NCI-H345 treated with DMSO at 0.1 percent for 48 hours (cell line): ENCODE data around the gene KLHL29.
"Not testable (repeated sequence)": the region's sequence is repeated elsewhere in the genome, so short reads cannot be mapped to it uniquely, and the experiment has no call there.

Experiments used
- DNase-seq: peaks from one replicate; lab custom pipeline; 2025; ENCODE audit not compliant: unreplicated experiment; lab: John Stamatoyannopoulos, UW

The KLHL29 gene

GRCh38 chr2:23384551-23385343 lies at the start of gene KLHL29:
Gene KLHL29, plus strand, starts transcription at chr2:23385179. Its CDS starts 177,018 bp downstream, at chr2:23562197.
- peak; percentile 70 for DNase-seq

DNA sequence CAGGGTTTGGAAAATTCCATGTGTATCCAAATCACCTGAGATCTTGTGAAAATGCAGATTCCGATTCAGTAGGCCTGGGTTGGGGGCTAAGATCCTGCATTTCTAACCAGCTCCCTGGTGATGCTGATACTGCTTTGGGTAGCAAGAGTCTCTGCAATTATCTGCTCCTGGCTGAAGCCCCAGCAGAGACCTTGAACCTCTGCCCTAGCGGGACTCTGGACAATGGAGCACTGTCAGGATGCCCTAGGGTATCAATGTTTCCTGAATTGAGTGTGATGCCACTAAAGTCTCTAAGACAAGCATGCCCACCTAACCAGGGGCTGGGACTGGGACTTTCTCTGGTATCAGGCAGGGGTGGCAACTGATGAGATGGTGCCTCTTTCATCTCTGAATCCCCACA lies 49.4 kb upstream of the KLHL29 start:
- no peak for DNase-seq

DNA sequence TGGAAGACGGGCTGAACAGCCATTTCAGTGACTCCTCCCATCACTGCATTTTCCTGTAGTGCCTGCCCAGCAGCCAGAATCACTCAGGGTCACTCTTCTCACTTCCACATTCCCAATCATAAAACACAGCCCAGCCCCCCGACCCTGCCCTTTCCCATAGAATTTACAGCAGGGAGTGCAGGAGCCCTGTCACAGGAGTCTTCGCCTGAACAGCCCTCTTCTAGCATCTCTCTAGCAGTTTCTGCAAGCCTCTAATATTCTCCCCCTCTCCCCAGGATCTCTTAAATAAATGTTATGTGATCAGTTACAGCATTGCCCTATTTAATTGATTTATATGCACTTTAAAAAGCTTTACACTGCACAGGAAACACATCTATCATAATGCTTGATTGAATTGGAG lies 42.9 kb upstream of the KLHL29 start:
- no peak for DNase-seq

DNA sequence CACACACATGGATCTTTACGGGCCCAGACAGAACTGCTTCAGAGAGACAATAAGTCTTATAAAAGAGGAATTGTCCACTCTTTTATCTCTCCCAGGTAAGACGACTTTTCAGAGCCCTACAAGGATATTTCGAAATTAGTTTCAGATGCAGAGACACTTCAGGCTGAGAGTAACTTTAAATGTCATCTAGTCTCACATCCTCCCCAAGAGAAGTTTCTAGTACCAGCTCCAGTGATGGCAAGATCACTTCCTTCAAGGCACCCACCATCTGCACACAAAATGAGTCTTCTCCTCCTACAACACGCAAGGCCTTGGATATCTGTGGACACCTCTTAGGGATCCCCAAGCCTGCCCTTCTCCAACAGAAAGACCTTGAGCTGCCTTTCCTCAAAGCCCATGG lies 39.0 kb upstream of the KLHL29 start:
- no peak for DNase-seq

GRCh38 chr2:23346781-23347180 lies 38.2 kb upstream of the KLHL29 start:
- no peak for DNase-seq

DNA sequence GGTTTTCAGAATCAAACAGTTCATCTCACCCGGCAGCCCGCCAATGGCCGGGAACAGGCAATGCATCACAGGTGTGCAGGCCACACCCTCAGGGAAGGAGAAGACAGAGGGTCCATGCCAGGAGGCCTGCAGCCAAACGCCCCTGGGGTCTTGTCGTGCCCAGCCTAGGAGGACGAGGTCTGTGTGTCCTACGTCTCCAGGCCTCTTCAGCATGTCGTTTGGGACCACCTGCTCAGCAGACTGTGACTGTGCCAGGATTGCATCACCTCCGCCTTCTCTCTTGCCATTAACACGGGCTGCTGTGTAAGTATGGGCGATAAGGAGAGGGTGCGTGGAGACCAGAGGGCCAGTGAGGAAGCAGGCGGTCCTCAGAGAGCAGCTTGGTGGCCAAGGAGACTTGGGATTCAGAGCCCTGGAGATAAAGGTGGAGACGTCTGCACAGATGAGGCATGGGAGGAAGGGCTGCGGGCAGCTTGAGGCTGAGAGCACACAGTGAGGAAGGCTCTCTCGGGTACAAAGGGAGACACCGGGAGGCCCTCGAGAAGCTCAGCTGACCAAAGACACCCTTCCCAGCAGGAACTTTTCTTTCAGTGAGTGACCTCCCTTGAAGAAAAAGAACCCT lies 37.4 kb upstream of the KLHL29 start:
- DNase-seq: no peak

GRCh38 chr2:23348093-23348481 lies 36.9 kb upstream of the KLHL29 start:
- not testable (repeated sequence) for DNase-seq

GRCh38 chr2:23349508-23349907 lies 35.5 kb upstream of the KLHL29 start:
- no peak for DNase-seq

DNA sequence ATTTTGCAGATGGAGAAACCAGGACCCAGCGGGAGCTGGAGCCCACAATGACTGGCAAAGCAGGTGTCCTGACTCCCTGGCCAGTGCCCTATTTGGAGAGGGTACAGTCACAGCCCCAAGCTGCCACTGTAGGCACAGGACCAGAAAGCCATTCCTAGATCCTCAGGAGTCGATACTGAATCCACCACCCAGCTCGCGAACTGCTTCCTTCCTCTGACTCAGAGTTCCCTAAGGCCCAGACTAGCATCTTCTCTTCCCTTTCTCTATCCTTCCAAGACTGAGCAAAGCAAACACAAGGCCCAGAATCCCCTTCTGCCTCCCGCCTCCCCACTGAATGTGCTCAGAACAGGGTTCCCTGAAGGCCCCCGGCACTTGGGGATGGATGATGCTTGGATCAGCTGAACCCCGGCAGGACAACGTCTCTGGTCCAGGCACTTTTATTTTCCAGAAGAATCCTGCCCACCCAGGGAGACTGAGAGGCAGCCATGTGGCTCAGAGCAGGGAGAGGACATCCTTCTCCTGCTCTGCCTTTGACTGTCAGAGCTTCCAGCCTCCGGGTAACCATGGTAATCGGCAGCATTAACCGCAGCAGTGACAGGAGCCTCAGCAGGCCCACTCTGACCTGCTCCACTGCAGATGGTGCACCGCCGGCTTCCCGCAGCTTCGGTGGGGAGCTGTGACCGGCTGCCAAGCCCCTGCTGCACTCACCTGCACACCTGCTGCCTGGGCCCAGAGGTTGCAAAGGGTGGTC lies 34.8 kb upstream of the KLHL29 start:
- no peak for DNase-seq

- DNase-seq: no peak
These were observed 34.1 kb upstream of the KLHL29 start for GRCh38 chr2:23350792-23351355.

DNA sequence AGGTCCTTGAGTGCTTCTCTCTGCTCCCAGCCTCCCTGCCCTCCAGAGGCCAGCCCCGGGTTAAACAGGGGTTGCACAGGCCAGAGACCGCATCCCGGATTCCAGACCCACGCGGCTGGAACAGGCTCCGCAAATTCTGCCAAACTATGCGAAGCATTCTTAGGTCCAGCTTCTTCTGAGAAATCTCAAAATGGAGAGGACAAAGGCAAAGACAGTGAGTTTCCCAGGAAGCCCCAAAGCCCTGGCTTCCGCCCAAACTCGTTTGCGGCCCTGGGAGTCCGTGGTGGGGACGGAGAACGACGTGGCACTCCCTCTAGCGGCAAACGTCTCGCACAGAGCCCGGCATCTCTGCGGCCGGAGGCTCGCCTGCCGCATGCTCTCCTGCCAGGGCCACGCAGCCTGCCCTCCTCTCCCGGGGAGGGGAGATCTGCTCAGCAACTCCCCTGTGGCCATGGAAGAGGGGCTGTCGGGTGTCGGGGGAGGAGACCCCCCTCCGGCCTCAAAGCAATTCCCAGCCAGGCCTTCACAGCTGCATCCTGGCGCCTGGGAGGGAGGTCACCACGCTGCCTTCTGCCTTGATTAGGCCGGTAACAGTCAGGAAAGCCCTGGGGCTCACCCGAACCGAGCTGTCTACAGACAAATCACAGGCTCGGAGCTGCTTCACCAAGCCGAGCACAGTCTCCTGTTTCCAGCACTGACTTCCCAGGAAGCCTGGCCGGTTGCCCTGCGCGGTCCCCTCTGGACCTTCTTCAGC lies 33.4 kb upstream of the KLHL29 start:
- no peak for DNase-seq

GRCh38 chr2:23354554-23354953 lies 30.4 kb upstream of the KLHL29 start:
- no peak for DNase-seq

GRCh38 chr2:23355001-23355400 lies 30.0 kb upstream of the KLHL29 start:
- no peak for DNase-seq

GRCh38 chr2:23356711-23357110 lies 28.3 kb upstream of the KLHL29 start:
- DNase-seq: no peak

DNA sequence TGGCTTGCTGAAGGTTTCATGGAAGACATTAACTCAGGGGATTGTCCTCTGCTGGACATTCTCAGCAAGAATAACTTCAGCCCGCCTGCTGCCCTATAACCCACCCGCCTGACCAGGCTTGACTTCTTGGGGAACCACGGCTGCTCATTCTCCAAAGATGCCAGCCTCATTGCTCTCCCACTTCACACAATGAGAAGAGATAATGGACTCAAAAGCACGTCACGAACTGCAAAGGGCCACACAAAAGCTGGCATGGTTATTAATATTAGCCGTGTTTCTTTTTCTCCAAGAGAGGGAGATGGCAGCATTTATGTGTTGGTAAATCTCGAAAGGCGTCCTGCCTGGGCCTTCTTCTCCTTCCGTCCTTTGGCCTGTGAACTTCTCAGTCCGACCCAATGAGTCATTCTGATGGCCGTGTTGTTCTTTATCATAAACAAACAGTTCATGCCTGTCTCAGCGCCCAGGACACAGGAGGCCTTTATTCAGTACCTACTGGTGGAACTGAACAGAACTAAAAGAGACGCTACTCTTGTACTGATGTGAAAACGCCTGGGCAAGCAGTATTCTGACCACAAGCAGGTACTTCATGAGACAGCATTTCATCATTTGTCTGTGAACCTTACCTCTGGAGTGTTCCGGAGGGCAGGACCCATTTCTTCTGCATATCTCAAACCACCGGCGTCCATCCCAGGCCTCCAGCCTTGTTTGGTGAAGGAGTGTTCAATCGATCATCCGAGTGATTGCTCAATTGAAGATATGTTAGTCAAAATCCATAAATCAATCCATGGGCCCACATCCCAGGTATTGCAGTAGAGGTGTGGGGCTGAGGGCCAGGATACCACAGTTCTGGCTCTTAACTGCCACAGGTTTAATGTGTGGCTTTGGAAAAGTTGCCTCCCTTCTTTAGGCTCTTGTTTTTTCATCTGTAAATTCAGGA lies 25.1 kb upstream of the KLHL29 start:
- no peak for DNase-seq

GRCh38 chr2:23360571-23361125 lies 24.3 kb upstream of the KLHL29 start:
- no peak for DNase-seq

DNA sequence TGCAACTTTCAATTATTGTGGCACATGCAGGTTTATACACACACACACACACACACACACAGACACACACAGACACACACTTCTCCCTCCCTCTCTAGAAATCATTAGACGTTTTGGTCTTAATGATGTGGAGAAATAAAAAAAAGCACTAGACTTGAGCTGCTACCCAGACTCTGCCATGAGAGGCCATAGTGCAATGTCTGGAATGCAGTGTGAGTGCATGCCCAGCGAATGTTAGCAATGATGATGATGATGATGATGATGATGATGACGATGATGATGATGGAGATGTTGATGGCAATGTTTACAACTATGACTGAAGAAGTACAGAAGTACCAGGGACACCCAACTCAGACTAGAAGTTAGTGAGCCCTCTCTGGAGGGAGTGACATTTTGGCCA lies 23.8 kb upstream of the KLHL29 start:
- no peak for DNase-seq

GRCh38 chr2:23363268-23363667 lies 21.7 kb upstream of the KLHL29 start:
- DNase-seq: no peak

DNA sequence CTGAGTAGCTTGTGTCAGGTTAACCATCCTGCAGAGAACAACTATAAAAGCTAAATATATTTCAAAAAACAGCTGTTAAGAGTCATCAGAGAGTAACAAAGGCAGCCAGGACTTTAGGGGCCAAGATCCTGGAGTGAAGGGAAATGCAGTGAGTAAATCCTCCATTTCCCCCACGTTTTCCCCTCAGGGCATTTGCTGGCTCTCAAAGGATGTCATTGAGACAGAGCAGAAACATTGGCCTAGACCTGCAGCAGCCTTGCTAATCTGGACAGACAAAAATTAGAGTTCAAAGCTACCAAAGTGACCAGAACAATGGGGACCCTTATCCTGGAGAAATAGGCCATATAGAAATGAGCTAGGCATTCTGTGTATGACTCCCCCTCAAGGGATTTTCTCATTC lies 21.1 kb upstream of the KLHL29 start:
- no peak for DNase-seq

GRCh38 chr2:23366720-23367119 lies 18.3 kb upstream of the KLHL29 start:
- DNase-seq: no peak
